OCI-LY1 (cell line): ENCODE measurements around the gene PCBP3.

ENCODE experiments used
- CTCF ChIP-seq: fragments of 200-600 bp; sonication (generic), shearing (Covaris generic); IDR thresholded peaks from 2 replicates; pipeline ENCODE4 v1.5.1; 2017; ENCODE audit warnings: mild to moderate bottlenecking, antibody characterized with exemption, low read length, moderate library complexity, mixed read lengths
- EZH2 ChIP-seq: fragments of 200-600 bp; sonication (generic), shearing (Covaris generic); IDR thresholded peaks from 2 replicates; pipeline ENCODE4 v1.8.0; 2017; ENCODE audit warnings: borderline replicate concordance, mixed run types, mild to moderate bottlenecking, antibody characterized with exemption, low read length, moderate library complexity, mixed read lengths

GRCh38 chr21:45898028-45898350 lies 254.5 kb downstream of the PCBP3 start:
- TF ChIP-seq EZH2: no peak
- no peak for TF ChIP-seq CTCF
